ENCODE results near the gene NRG2.

Gene NRG2

DNA sequence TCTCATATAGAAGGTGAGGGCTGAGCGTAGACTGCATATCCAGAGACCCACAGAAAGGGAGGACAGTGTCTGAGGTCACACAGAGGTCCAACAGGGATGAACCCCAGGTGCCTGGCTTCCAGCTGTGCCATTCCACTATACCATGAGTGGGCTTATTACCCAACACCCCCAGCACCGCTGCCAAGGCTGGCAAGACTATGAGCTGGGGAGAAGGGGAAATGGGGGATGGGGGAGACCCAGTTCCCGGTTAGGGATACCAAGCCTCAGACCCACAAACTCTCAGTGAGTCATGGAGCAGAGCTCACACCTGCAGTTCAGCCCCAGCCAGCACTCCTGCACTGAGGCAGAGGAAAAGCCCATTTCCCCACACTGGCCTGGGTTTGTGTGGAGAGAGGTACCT lies 141.1 kb downstream of the NRG2 start:
- no peak for DNase-seq (ENCODE audit: low read depth)
- TF ChIP-seq, protein P1, sequence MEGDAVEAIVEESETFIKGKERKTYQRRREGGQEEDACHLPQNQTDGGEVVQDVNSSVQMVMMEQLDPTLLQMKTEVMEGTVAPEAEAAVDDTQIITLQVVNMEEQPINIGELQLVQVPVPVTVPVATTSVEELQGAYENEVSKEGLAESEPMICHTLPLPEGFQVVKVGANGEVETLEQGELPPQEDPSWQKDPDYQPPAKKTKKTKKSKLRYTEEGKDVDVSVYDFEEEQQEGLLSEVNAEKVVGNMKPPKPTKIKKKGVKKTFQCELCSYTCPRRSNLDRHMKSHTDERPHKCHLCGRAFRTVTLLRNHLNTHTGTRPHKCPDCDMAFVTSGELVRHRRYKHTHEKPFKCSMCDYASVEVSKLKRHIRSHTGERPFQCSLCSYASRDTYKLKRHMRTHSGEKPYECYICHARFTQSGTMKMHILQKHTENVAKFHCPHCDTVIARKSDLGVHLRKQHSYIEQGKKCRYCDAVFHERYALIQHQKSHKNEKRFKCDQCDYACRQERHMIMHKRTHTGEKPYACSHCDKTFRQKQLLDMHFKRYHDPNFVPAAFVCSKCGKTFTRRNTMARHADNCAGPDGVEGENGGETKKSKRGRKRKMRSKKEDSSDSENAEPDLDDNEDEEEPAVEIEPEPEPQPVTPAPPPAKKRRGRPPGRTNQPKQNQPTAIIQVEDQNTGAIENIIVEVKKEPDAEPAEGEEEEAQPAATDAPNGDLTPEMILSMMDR (IDR thresholded peaks at IDR 0.05; ENCODE audit: control insufficient read depth, insufficient read depth, low read depth, low read length, missing control alignments) = no peak
- H3K4me3 ChIP-seq (ENCODE audit: control insufficient read depth, low read depth, low read length) = no peak overlapping the region

DNA sequence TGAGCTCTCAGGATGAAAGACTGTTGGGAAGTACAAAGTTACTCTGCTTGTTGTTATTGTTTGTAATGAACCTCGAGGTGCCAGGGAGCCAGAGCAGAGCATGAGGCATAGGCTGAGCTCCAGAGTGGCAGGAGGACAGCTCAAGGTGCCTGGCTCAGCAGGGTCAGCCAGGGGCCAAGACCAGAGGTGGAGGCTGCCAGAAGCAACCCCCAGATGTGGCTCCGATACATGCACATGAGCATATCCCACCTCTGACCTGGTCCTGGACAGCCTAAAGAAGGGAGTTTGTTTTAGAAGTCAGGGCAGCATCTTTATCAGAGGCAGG lies 141.9 kb downstream of the NRG2 start:
- TF ChIP-seq, protein P1 (IDR thresholded peaks at IDR 0.05; ENCODE audit: control insufficient read depth, insufficient read depth, low read depth, low read length, missing control alignments) = no peak
- no peak for DNase-seq (ENCODE audit: low read depth)
- no peak overlapping the region for H3K4me3 ChIP-seq (ENCODE audit: control insufficient read depth, low read depth, low read length)

DNA sequence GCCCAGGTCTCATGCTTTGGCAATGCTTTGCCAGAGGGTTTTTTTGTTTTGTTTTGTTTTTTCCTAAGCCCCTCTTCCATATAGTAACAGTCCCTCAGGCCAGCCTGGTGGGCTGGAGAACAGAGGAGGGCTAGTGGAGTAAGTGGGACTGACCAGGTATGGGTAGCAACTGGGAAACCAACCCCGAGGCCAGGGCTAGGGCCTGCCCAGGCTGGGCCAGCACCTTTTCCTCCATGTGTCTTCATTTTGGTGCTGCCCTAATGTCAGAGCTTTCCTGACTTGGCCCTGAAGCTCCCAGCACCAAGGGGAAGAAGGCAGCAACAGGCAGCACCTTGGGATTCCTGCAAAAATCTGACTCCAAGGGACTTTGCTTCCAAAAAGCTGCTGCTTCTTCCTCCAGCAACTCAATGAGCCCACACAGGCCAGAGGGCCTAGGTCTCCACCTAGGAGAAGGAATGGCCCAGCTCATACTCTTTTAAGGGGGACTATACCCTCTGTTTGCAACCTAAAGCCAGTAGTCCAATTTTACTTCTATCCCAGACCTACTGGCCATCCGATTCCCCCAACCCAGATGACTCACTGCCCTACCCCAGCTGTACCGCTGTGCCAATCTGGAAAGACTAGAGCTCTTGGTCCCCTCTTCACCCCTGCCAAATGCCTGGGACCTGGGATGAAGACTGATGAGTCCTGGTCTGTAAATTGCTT lies 142.4 kb downstream of the NRG2 start:
- TF ChIP-seq, protein P1 (IDR thresholded peaks at IDR 0.05; ENCODE audit: control insufficient read depth, insufficient read depth, low read depth, low read length, missing control alignments) = no peak

DNA sequence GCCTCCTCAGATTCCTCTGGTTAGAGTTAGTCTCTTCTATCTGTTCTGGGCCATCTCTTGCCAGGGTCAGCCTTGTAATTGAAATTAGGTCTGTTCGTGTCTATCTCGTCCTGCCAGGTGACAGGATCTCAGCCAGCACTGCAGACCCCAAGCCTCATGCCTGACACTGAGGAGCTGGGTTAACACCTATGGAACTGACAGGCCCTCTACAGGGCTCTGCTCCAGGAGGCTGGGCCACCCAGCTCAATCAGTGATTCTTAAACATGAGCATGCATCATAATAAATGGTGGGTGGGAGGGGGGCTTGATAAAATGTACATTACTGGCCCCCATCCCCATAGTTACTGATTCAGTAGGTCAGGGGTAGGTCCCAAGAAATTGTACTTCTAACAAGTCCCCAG lies 144.1 kb downstream of the NRG2 start:
- H3K4me3 ChIP-seq (ENCODE audit: control insufficient read depth, low read depth, low read length) = no peak overlapping the region
- TF ChIP-seq, protein P1 (IDR thresholded peaks at IDR 0.05; ENCODE audit: control insufficient read depth, insufficient read depth, low read depth, low read length, missing control alignments) = no peak
- no peak for DNase-seq (ENCODE audit: low read depth)

More for the DNA sequence above, 142.4 kb downstream of the NRG2 start:
- H3K4me3 ChIP-seq (ENCODE audit: control insufficient read depth, low read depth, low read length) = no peak overlapping the region
- no peak for DNase-seq (ENCODE audit: low read depth)

DNA sequence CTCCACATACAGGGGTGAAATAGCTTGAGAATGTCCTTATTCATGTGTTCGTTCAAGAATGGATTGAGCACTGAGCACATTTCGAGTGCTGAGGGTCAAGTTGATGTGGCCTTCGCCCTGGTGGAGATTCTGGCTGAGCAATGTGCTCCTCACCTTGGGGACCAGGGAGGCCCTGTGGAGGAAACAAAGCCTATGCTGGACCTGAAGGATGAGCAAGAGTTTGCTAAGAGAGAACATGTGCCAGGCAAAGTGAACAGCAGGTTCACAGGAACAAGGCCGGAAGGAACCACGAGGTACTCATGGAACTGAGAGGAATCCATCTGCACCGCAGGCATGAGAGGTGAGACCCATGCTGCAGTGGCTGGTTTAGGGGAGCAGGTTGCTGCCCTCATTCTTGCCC lies 145.1 kb downstream of the NRG2 start:
- H3K4me3 ChIP-seq (ENCODE audit: control insufficient read depth, low read depth, low read length) = no peak overlapping the region
- DNase-seq (ENCODE audit: low read depth) = no peak
- TF ChIP-seq, protein P1 (IDR thresholded peaks at IDR 0.05; ENCODE audit: control insufficient read depth, insufficient read depth, low read depth, low read length, missing control alignments) = no peak

DNA sequence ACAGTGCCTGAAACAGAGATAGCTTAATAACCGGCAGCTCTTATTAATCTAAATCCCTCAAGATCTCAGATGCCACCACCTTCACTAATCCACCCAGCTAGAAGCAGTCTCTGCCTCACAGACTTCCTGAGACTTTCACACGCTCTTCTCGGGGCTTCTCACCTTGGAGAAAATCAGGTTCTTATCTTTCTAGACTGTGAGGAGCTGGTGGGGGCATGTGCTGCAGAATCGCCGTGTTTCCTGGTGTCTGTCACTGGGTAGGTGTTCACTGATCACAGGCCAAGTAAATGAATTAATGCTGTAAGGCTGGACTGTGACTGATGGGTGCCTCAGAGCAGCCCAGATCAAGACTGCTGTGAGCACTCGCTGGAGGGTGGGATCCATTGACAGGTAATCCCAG lies 145.8 kb downstream of the NRG2 start:
- H3K4me3 ChIP-seq (ENCODE audit: control insufficient read depth, low read depth, low read length) = no peak overlapping the region
- TF ChIP-seq, protein P1 (IDR thresholded peaks at IDR 0.05; ENCODE audit: control insufficient read depth, insufficient read depth, low read depth, low read length, missing control alignments) = no peak
- DNase-seq (ENCODE audit: low read depth) = no peak

All from AG09309 (cell line).